OCI-LY3 (cell line): ENCODE measurements around the gene ACSBG1.

Experiments
- EZH2phosphoT487 ChIP-seq: fragments of 200-600 bp; shearing (Covaris generic); IDR thresholded peaks from 2 replicates; pipeline ENCODE4 v1.6.1; 2018; ENCODE audit warnings: antibody characterized with exemption, mixed run types, low read depth
- TF ChIP-seq, protein P1 (sequence below): fragments of 200-600, 300-600 bp; sonication (generic); IDR thresholded peaks from 2 replicates; pipeline ENCODE4 v1.5.1; 2014; ENCODE audit warnings: antibody characterized with exemption, low read length, low read depth

DNA sequence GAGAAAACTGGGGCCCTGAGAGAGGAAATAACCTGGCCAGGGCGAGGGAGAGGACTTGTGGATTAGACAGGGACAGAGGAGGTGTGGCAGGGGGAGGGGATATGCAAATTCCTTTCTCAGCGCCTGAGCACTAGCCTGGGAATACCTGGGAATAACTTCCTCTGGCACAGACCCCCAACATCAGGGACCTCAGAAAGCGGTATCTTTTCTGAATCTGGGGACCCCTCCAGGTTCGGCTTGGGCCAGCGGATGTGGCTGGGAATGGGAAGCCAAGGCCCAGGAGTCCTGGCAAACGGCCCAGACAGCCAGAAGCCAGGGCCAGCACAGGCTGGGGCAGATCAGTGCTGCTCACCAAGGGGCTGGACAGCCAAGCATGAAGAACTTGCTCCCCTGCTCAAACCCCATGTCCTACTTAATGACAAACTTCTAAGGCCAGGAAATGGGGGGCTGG is 9.2 kb upstream of the ACSBG1 start:
- TF ChIP-seq, protein P1, sequence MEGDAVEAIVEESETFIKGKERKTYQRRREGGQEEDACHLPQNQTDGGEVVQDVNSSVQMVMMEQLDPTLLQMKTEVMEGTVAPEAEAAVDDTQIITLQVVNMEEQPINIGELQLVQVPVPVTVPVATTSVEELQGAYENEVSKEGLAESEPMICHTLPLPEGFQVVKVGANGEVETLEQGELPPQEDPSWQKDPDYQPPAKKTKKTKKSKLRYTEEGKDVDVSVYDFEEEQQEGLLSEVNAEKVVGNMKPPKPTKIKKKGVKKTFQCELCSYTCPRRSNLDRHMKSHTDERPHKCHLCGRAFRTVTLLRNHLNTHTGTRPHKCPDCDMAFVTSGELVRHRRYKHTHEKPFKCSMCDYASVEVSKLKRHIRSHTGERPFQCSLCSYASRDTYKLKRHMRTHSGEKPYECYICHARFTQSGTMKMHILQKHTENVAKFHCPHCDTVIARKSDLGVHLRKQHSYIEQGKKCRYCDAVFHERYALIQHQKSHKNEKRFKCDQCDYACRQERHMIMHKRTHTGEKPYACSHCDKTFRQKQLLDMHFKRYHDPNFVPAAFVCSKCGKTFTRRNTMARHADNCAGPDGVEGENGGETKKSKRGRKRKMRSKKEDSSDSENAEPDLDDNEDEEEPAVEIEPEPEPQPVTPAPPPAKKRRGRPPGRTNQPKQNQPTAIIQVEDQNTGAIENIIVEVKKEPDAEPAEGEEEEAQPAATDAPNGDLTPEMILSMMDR: no peak
- TF ChIP-seq EZH2phosphoT487: no peak
